ENCODE data around the gene NT5M.
"Not testable (repeated sequence)": the region's sequence is repeated elsewhere in the genome, so short reads cannot be mapped to it uniquely, and the experiment has no call there.

Gene NT5M

GRCh38 chr17:17379197-17379991 lies 76.2 kb downstream of the NT5M start:
- no peak for DNase-seq

- no peak for DNase-seq
These were observed 77.2 kb downstream of the NT5M start for GRCh38 chr17:17380145-17380925.

- DNase-seq = no peak
These were observed 78.4 kb downstream of the NT5M start for GRCh38 chr17:17381446-17382064.

- no peak for DNase-seq
These were observed 78.9 kb downstream of the NT5M start for GRCh38 chr17:17382065-17382459.

- peak; percentile 70 for DNase-seq
These were observed 79.8 kb downstream of the NT5M start for GRCh38 chr17:17382971-17383370.

GRCh38 chr17:17383431-17384290 lies 80.5 kb downstream of the NT5M start:
- not testable (repeated sequence) for DNase-seq

- DNase-seq = no peak
These were observed 81.1 kb downstream of the NT5M start for GRCh38 chr17:17384291-17384615.

GRCh38 chr17:17384961-17385360 lies 81.8 kb downstream of the NT5M start:
- DNase-seq = no peak

- DNase-seq = no peak
These were observed 82.3 kb downstream of the NT5M start for GRCh38 chr17:17385491-17385890.

- no peak for DNase-seq
These were observed 83.1 kb downstream of the NT5M start for GRCh38 chr17:17386094-17386800.

- no peak for DNase-seq
These were observed 83.9 kb downstream of the NT5M start for GRCh38 chr17:17387017-17387497.

GRCh38 chr17:17387498-17388362 lies 84.6 kb downstream of the NT5M start:
- DNase-seq = no peak

- DNase-seq = no peak
These were observed 85.7 kb downstream of the NT5M start for GRCh38 chr17:17388657-17389496.

GRCh38 chr17:17391668-17392370 lies 88.6 kb downstream of the NT5M start:
- DNase-seq = no peak

GRCh38 chr17:17393976-17394375 lies 90.8 kb downstream of the NT5M start:
- no peak for DNase-seq

GRCh38 chr17:17394494-17394893 lies 91.3 kb downstream of the NT5M start:
- DNase-seq = no peak

GRCh38 chr17:17395246-17395802 lies 92.2 kb downstream of the NT5M start:
- DNase-seq = no peak

GRCh38 chr17:17395885-17396284 lies 92.7 kb downstream of the NT5M start:
- no peak for DNase-seq

Measured in NCI-H446 treated with DMSO at 0.1 percent for 48 hours (cell line).